ENCODE measurements around the gene APPBP2. TPM values are rescaled to one million over a fixed set of nuclear protein-coding genes. Genes with fewer than 3 reads are reported as not detected.

APPBP2 gene
- polyA plus RNA-seq, 3 donors = 6.4 to 14.7 (median 10.4) TPM

GRCh38 chr17:60396412-60396811, 129.6 kb downstream of the APPBP2 start:
- peaks cover 0 to 1% (median 1%) of the 10 kb centered on the region in 3 donors for H3K27me3 Mint-ChIP-seq (ENCODE audit: low read depth in 3 of 3)
- no peak overlapping the region for H2AFZ ChIP-seq (ENCODE audit: insufficient read depth, low read depth, low read length, poor library complexity, severe bottlenecking)
- peaks cover 22% of the 10 kb centered on the region for H3K79me2 ChIP-seq (ENCODE audit: insufficient read depth, low read length)
- no peak overlapping the region for H3K4me2 ChIP-seq (replicated peaks; ENCODE audit: extremely low read depth, low read length, poor library complexity, severe bottlenecking)
- no peaks in the 10 kb centered on the region for H3K36me3 ChIP-seq (replicated peaks in 1 of 2; ENCODE audit: control insufficient read depth in 1 of 2, insufficient read depth in 2 of 2, low read length in 2 of 2)
- H3K36me3 Mint-ChIP-seq = no peaks in the 10 kb centered on the region
- H3K4me1 ChIP-seq (ENCODE audit: control insufficient read depth in 1 of 2, insufficient read depth in 2 of 2, low read length in 2 of 2) = peaks cover 68 to 70% of the 10 kb centered on the region in 2 donors
- no peak for DNase-seq
- intact Hi-C loops (cut with micrococcal nuclease) = no loop called here
- peak overlapping the region; percentile 64 to 94 for H3K27ac ChIP-seq (ENCODE audit: low read depth in 1 of 2, low read length in 2 of 2)
- peak overlapping the region; percentile 85 to 97 (median 89) for H3K27ac Mint-ChIP-seq
- no peaks in the 10 kb centered on the region for H3K9me3 ChIP-seq (replicated peaks in 1 of 2; ENCODE audit: control insufficient read depth in 1 of 2, insufficient read depth in 1 of 2, low read length in 2 of 2)
- peaks cover 0 to 1% (median 0%) of the 10 kb centered on the region in 7 donors for H3K9me3 Mint-ChIP-seq
- TF ChIP-seq, protein P1, sequence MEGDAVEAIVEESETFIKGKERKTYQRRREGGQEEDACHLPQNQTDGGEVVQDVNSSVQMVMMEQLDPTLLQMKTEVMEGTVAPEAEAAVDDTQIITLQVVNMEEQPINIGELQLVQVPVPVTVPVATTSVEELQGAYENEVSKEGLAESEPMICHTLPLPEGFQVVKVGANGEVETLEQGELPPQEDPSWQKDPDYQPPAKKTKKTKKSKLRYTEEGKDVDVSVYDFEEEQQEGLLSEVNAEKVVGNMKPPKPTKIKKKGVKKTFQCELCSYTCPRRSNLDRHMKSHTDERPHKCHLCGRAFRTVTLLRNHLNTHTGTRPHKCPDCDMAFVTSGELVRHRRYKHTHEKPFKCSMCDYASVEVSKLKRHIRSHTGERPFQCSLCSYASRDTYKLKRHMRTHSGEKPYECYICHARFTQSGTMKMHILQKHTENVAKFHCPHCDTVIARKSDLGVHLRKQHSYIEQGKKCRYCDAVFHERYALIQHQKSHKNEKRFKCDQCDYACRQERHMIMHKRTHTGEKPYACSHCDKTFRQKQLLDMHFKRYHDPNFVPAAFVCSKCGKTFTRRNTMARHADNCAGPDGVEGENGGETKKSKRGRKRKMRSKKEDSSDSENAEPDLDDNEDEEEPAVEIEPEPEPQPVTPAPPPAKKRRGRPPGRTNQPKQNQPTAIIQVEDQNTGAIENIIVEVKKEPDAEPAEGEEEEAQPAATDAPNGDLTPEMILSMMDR (IDR thresholded peaks at IDR 0.05) = no peak
- H3K27me3 ChIP-seq (ENCODE audit: control insufficient read depth in 2 of 2, insufficient read depth in 2 of 2, low read length in 2 of 2) = no peaks in the 10 kb centered on the region
- WGBS (ENCODE audit: insufficient coverage) = no CpG with 5 or more reads among the region's 3 CpGs
- H3K4me3 ChIP-seq (replicated peaks in 1 of 3; ENCODE audit: low read depth in 2 of 3, low read length in 3 of 3) = no peak overlapping the region
- no peaks in the 10 kb centered on the region for H4K20me1 ChIP-seq (ENCODE audit: insufficient read depth, low read length)
- no peak overlapping the region for H3K9ac ChIP-seq (ENCODE audit: insufficient read depth, low read length, poor library complexity, severe bottlenecking)
- no peak overlapping the region for H3K4me3 Mint-ChIP-seq
- peaks cover 67% of the 10 kb centered on the region for H3K4me1 Mint-ChIP-seq

GRCh38 chr17:60395508-60396065, 130.5 kb downstream of the APPBP2 start:
- no peaks in the 10 kb centered on the region for H3K9me3 ChIP-seq (replicated peaks in 1 of 2; ENCODE audit: control insufficient read depth in 1 of 2, insufficient read depth in 1 of 2, low read length in 2 of 2)
- no CpG with 5 or more reads among the region's 4 CpGs for WGBS (ENCODE audit: insufficient coverage)
- no peaks in the 10 kb centered on the region for H4K20me1 ChIP-seq (ENCODE audit: insufficient read depth, low read length)
- H3K27ac ChIP-seq (ENCODE audit: low read depth in 1 of 2, low read length in 2 of 2) = peak overlapping the region; percentile 64 to 94
- peak overlapping the region in 1 of 3 experiments; percentile 13 for H3K4me3 ChIP-seq (replicated peaks in 1 of 3; ENCODE audit: low read depth in 2 of 3, low read length in 3 of 3)
- DNase-seq = peak; percentile 64 to 83 (median 77)
- Mint-ChIP-seq H3K36me3 (no peaks in the 10 kb centered on the region), H3K27me3 (ENCODE audit: low read depth in 3 of 3) (peaks cover 0 to 1% (median 0%) of the 10 kb centered on the region in 3 donors), H3K4me1 (peaks cover 72% of the 10 kb centered on the region), H3K27ac (peak overlapping the region; percentile 85 to 97 (median 91)), H3K4me3 (no peak overlapping the region), H3K9me3 (peaks cover 0 to 2% (median 0%) of the 10 kb centered on the region in 7 donors)
- intact Hi-C loops (cut with micrococcal nuclease) = no loop called here
- H3K4me2 ChIP-seq (replicated peaks; ENCODE audit: extremely low read depth, low read length, poor library complexity, severe bottlenecking) = peak overlapping the region; percentile 7
- no peak overlapping the region for H2AFZ ChIP-seq (ENCODE audit: insufficient read depth, low read depth, low read length, poor library complexity, severe bottlenecking)
- no peaks in the 10 kb centered on the region for H3K27me3 ChIP-seq (ENCODE audit: control insufficient read depth in 2 of 2, insufficient read depth in 2 of 2, low read length in 2 of 2)
- H3K79me2 ChIP-seq (ENCODE audit: insufficient read depth, low read length) = peaks cover 30% of the 10 kb centered on the region
- no peak overlapping the region for H3K9ac ChIP-seq (ENCODE audit: insufficient read depth, low read length, poor library complexity, severe bottlenecking)
- H3K4me1 ChIP-seq (ENCODE audit: control insufficient read depth in 1 of 2, insufficient read depth in 2 of 2, low read length in 2 of 2) = peaks cover 73 to 75% of the 10 kb centered on the region in 2 donors
- TF ChIP-seq, protein P1 (IDR thresholded peaks at IDR 0.05) = no peak
- no peaks in the 10 kb centered on the region for H3K36me3 ChIP-seq (replicated peaks in 1 of 2; ENCODE audit: control insufficient read depth in 1 of 2, insufficient read depth in 2 of 2, low read length in 2 of 2)
